HCT116 (cell line): ENCODE measurements around the gene IFT57. TPM values are rescaled to one million over a fixed set of nuclear protein-coding genes. Genes with fewer than 3 reads are reported as not detected.

Experiments used
- ATAC-seq: fragments of 200-7000 bp; cut with Tn5 transposase; 2 replicates; pipeline ENCODE4 v1.9.1; 2020; ENCODE audit warnings: mild to moderate bottlenecking, moderate library complexity
- BruUV-seq: library from RNA; stranded (reverse); fragments of 400-500 nt; replicated peaks from 2 replicates; lab custom pipeline; 2021; lab: Mats Ljungman, UMichigan
- CTCF ChIA-PET: fragments of 300-600 bp; sonication (Branson Sonifier 250); formaldehyde crosslinking; loops from one replicate; lab custom pipeline; 2021; ENCODE audit warnings: antibody characterized with exemption; lab: Charles Lee
- POLR2A ChIA-PET: fragments of 300-600, 350-600 bp; sonication (Branson Sonifier 250); formaldehyde crosslinking; loops from one replicate; lab custom pipeline; 2021; ENCODE audit warnings: antibody characterized with exemption; lab: Charles Lee
- RAD21 ChIA-PET, 2 experiments: fragments of 300-600 bp; sonication (Branson Sonifier 250); formaldehyde crosslinking; loops; one replicate each; lab custom pipeline; 2023; ENCODE audit warnings: low total read pairs in 2 of 2; ENCODE audit not compliant: uncharacterized antibody in 2 of 2, unreplicated experiment in 2 of 2, low non-redundant PET in 1 of 2; lab: Charles Lee
- DNase-seq: peaks from one replicate; pipeline ENCODE4 v3.0.0-alpha.2; 2010; ENCODE audit warnings: low read depth, low spot score
- H2AFZ ChIP-seq: fragments of 200-600 bp; shearing (Covaris generic), sonication (generic); 2 replicates; pipeline ENCODE4 v1.6.1; 2017; ENCODE audit warnings: low read depth, mixed run types, mixed read lengths, antibody characterized with exemption, low read length; ENCODE audit not compliant: poor library complexity, severe bottlenecking
- H3K27ac ChIP-seq: 2 replicates; pipeline ENCODE4 v1.5.1; 2012; ENCODE audit warnings: low read depth, low read length
- H3K27me3 ChIP-seq: fragments of 200-600 bp; sonication (generic); 2 replicates; pipeline ENCODE4 v1.6.1; 2016; ENCODE audit warnings: mixed run types, low read length, mixed read lengths; ENCODE audit not compliant: insufficient read depth
- H3K36me3 ChIP-seq, 2 experiments: fragments of 200-500 bp in 1 of 2; fragments of 200-600 bp in 1 of 2; sonication (Bioruptor generic) in 1 of 2; sonication (generic) in 1 of 2; 2 replicates each; pipeline versions ENCODE4 v1.5.1 to v1.6.1; 2014 to 2016; ENCODE audit warnings: low read length in 2 of 2, inconsistent platforms in 1 of 2, mixed read lengths in 1 of 2, mixed run types in 1 of 2; ENCODE audit not compliant: insufficient read depth in 2 of 2, control insufficient read depth in 1 of 2
- H3K4me1 ChIP-seq, 2 experiments: fragments of 200-600 bp in 1 of 2; sonication (generic) in 1 of 2; 2 replicates each; pipeline versions ENCODE4 v1.5.1 to v1.6.1; 2012 to 2017; ENCODE audit warnings: low read length in 2 of 2, inconsistent platforms in 1 of 2, mild to moderate bottlenecking in 1 of 2, mixed read lengths in 1 of 2, mixed run types in 1 of 2, moderate library complexity in 1 of 2; ENCODE audit not compliant: insufficient read depth in 2 of 2, control insufficient read depth in 1 of 2
- H3K4me2 ChIP-seq: fragments of 200-600 bp; sonication (generic); 2 replicates; pipeline ENCODE4 v1.6.1; 2017; ENCODE audit warnings: mixed run types, low read length, mixed read lengths
- H3K4me3 ChIP-seq, 2 experiments: fragments of 200-600 bp in 1 of 2; sonication (generic) in 1 of 2; replicated peaks in 1 of 2; 2 replicates each; pipeline ENCODE4 v1.5.1; 2011 to 2016; ENCODE audit warnings: low read length in 2 of 2, control low read depth in 1 of 2, low read depth in 1 of 2, mild to moderate bottlenecking in 1 of 2, mixed read lengths in 1 of 2, mixed run types in 1 of 2
- H3K79me2 ChIP-seq: fragments of 200-600 bp; sonication (generic); 2 replicates; pipeline ENCODE4 v1.6.1; 2017; ENCODE audit warnings: mild to moderate bottlenecking, mixed run types, low read length, moderate library complexity, mixed read lengths; ENCODE audit not compliant: insufficient read depth
- H3K9ac ChIP-seq: fragments of 200-600 bp; sonication (generic); 2 replicates; pipeline ENCODE4 v1.6.1; 2016; ENCODE audit warnings: low read length, mixed read lengths
- H3K9me2 ChIP-seq: fragments of 200-600 bp; sonication (generic), shearing (Covaris generic); 2 replicates; pipeline ENCODE4 v1.6.1; 2017; ENCODE audit warnings: mixed run types, mild to moderate bottlenecking, moderate library complexity; ENCODE audit not compliant: insufficient read depth
- H3K9me3 ChIP-seq, 2 experiments: fragments of 200-500 bp in 1 of 2; fragments of 200-600 bp in 1 of 2; sonication (Bioruptor generic) in 1 of 2; sonication (generic) in 1 of 2; 2 replicates each; pipeline ENCODE4 v1.6.1; 2014 to 2017; ENCODE audit warnings: low read length in 2 of 2, mixed read lengths in 2 of 2, inconsistent platforms in 1 of 2, low read depth in 1 of 2, mild to moderate bottlenecking in 1 of 2, mixed run types in 1 of 2, moderate library complexity in 1 of 2; ENCODE audit not compliant: control insufficient read depth in 1 of 2, insufficient read depth in 1 of 2
- H4K20me1 ChIP-seq: fragments of 200-600 bp; sonication (generic), shearing (Covaris generic); 2 replicates; pipeline ENCODE4 v1.6.1; 2017; ENCODE audit warnings: mixed run types, mild to moderate bottlenecking, moderate library complexity; ENCODE audit not compliant: insufficient read depth
- ATF3 ChIP-seq: IDR thresholded peaks from 2 replicates; pipeline ENCODE4 v1.6.1; 2012
- ELF1 ChIP-seq: IDR thresholded peaks from 2 replicates; pipeline ENCODE4 v1.6.1; 2012; ENCODE audit warnings: low read depth, borderline replicate concordance
- EZH2 ChIP-seq: fragments of 200-600 bp; sonication (generic); IDR thresholded peaks from 2 replicates; pipeline ENCODE4 v1.6.1; 2017; ENCODE audit warnings: antibody characterized with exemption, mixed run types
- EZH2phosphoT487 ChIP-seq: fragments of 200-600 bp; IDR thresholded peaks from 2 replicates; pipeline ENCODE4 v1.6.1; 2018; ENCODE audit warnings: antibody characterized with exemption, borderline replicate concordance
- JUND ChIP-seq: IDR thresholded peaks from 2 replicates; pipeline ENCODE4 v1.6.1; 2012
- REST ChIP-seq: IDR thresholded peaks from 2 replicates; pipeline ENCODE4 v1.6.1; 2012; ENCODE audit warnings: low read depth
- TCF7L2 ChIP-seq: IDR thresholded peaks from 2 replicates; pipeline ENCODE4 v1.7.0; 2011; ENCODE audit warnings: borderline replicate concordance, inconsistent platforms; ENCODE audit not compliant: insufficient read depth, insufficient read length; ENCODE audit errors: extremely low read depth
- intact Hi-C: fragments of 100-400 bp; cut with micrococcal nuclease; formaldehyde crosslinking; loops from 2 replicates; pipeline ENCODE4 v1.10.0; 2022
- total RNA-seq: library from RNA; stranded (reverse); gene quantifications from one replicate; pipeline ENCODE4 v1.2.1, GENCODE V29; 2021; ENCODE audit not compliant: unreplicated experiment

The IFT57 gene
- total RNA-seq, 1 experiment from 2014 or later = 38.4 TPM

DNA sequence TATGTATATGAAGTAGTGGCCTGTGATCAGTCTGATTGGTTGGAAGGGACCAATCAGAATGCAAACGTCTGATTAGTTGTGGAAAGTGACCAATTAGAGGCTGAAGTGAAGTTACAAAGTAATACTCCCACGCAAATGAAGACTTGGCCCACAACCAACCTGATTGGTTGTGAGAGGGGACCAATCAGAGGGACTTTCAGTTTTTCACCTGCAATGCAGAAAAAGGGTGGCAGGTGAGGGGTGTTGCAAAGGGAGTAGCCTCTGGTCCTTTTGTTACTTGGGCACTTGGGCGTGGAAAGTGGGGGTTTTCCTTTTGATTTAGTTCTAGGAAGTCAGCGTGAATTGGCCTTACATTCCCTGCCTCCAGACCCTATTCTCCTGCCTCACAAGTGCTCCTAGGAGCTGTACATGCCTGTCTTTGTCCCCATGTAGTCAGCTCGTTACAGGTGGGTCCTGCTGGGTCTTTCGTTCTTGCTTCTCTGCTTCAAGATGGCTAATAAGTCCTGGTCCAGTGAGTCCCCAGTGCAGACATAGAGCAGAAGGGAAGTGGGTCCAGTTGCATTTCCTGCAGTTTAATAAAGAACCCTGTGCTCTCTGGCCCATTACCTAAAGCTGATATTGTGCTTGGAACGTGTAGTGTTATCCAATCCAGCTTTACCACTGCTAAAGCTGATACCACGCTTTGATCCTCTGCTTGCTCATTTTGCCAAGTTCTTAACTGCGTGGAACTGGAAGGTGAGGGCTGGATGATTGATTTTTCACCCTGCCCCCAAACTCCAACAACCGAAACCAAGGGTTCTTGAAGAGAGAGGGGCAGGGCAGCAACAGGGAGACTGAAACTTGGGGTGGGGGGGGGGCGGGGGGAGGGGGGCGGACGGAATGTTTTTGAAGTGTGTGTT, 85.4 kb downstream of the IFT57 start:
- H3K4me3 ChIP-seq = no peak overlapping the region
- H3K27me3 ChIP-seq = no peaks in the 10 kb centered on the region
- TF ChIP-seq ELF1 (no peak), EZH2phosphoT487 (no peak), ATF3 (no peak), TCF7L2 (no peak), JUND (no peak), REST (no peak), EZH2 (no peak)
- no peak for DNase-seq
- no peak overlapping the region for H3K9ac ChIP-seq
- BruUV-seq = no TSS peak
- POLR2A ChIA-PET = no interaction called here
- intact Hi-C loops = no loop called here
- RAD21 ChIA-PET = no interaction called here
- H3K9me2 ChIP-seq = no peaks in the 10 kb centered on the region
- CTCF ChIA-PET = no interaction called here
- peaks cover 0 to 25% of the 10 kb centered on the region in 2 experiments for H3K4me1 ChIP-seq
- no peaks in the 10 kb centered on the region for H3K9me3 ChIP-seq
- H3K4me2 ChIP-seq = no peak overlapping the region
- no peak overlapping the region for H3K27ac ChIP-seq
- no peaks in the 10 kb centered on the region for H3K79me2 ChIP-seq
- no peaks in the 10 kb centered on the region for H4K20me1 ChIP-seq
- no peaks in the 10 kb centered on the region for H3K36me3 ChIP-seq
- H2AFZ ChIP-seq = no peak overlapping the region
- ATAC-seq = no peak
